Measurements from ENCODE around the gene ALKBH1.

GRCh38 chr14:77738559-77739250 is 30.9 kb upstream of the ALKBH1 start:
- TF ChIP-seq CTCF (IDR thresholded peaks at IDR 0.05; ENCODE audit: poor library complexity, severe bottlenecking) = no peak
- no peak for TF ChIP-seq EP300 (conservative IDR thresholded peaks at IDR 0.05; ENCODE audit: poor library complexity, severe bottlenecking)
- TF ChIP-seq POLR2AphosphoS5 (IDR thresholded peaks at IDR 0.05) = no peak
- no peak for TF ChIP-seq MXI1 (conservative IDR thresholded peaks at IDR 0.05; ENCODE audit: poor library complexity, severe bottlenecking)
- TF ChIP-seq EZH2 (IDR thresholded peaks at IDR 0.05; ENCODE audit: borderline replicate concordance, insufficient read depth, low read length, poor library complexity, severe bottlenecking) = no peak

Measured in neural cell (in vitro differentiated cells).